ENCODE data around the gene BRMS1.
"Not testable (repeated sequence)": the region's sequence is repeated elsewhere in the genome, so short reads cannot be mapped to it uniquely, and the experiment has no call there.

Gene BRMS1

GRCh38 chr11:66363187-66363601, 18.3 kb upstream of the BRMS1 start:
- DNase-seq (ENCODE audit: low read depth), result no peak

DNA sequence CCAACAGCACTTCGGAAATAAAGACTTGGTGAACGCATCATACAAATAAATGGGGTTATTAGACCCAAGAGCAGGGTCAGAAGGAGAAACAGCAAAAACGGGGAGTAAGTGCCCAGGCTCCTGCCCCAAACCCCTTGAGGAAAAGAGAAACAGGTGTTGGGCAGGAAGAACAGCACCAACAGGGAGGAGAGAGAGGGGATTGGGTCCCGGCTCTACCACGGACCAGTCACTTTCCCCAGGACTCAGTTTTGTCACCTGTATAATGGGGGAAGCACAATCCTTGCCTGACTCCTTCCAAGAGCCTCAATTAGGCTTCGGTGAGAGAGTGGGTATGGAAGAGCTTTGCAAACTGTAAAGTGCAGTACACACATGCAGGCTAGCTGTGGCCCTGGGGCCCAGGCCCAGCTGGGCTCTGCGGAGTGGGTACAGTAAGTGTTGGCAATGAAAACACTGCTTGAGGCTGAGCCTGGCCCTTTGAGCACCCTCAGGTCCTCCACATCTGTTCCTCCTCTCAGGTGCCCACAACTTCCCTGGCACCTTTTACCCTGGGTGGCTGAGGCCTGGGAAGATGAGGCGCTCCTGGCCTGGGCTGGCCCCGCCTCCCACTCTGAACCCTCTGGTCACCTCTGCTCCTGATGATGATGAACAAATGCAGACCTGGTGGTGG, 17.7 kb upstream of the BRMS1 start:
- no peak for DNase-seq (ENCODE audit: low read depth)

DNA sequence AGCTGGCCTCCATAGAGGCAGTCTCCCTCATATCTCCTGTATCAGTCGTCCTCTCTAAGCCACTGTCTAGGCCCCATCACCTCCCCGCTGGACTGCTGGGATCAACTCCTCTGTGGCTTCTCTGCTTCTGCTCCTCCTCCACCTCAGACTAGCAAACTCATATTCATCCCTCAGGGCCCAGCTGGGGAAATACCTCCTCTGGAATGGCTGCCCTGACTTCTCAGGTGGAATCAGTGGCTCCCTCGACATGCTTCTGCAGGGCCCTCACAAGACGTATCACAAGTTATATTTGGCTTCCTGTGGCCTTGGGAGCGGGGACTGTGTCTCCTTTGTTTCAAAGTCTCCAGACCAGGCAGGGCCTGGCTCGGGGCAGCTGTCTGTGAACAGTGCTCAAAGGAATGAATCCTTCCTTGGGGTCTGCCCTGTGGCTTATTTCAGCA, 16.6 kb upstream of the BRMS1 start:
- DNase-seq (ENCODE audit: low read depth), result no peak

DNA sequence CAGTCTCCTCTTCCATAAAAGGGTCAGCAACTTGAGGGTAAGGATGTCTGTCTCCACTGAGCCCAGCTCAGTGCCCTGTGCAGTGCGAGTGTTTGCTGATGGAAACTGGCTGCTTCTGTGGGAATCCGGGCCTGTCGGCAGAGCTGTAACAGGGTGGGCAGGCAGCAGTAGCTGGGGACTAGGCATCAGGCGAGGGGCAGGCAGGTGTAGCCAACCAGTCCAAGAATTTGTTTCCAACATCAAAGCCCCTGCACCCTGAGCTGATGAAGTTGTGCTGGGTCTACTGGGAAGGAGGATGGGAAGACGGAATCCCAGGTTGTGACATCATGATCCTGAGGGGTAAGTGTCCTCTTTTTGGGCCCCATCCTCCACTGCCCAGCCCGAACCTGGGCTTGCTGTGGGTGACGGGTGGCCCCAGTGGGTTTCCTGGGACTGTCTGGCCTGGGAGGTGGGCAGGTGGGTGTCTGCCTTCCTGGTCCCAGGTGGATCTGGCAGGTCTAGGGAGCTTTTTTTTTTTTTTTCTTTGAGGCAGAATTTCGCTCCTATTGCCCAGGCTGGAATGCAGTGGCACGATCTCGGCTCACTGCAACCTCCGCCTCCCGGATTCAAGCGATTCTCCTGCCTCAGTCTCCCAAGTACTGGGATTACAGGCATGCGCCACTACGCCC, 15.6 kb upstream of the BRMS1 start:
- DNase-seq (ENCODE audit: low read depth), result no peak

- no peak for DNase-seq (ENCODE audit: low read depth)
Observed at GRCh38 chr11:66359662-66360087, 14.8 kb upstream of the BRMS1 start.

DNA sequence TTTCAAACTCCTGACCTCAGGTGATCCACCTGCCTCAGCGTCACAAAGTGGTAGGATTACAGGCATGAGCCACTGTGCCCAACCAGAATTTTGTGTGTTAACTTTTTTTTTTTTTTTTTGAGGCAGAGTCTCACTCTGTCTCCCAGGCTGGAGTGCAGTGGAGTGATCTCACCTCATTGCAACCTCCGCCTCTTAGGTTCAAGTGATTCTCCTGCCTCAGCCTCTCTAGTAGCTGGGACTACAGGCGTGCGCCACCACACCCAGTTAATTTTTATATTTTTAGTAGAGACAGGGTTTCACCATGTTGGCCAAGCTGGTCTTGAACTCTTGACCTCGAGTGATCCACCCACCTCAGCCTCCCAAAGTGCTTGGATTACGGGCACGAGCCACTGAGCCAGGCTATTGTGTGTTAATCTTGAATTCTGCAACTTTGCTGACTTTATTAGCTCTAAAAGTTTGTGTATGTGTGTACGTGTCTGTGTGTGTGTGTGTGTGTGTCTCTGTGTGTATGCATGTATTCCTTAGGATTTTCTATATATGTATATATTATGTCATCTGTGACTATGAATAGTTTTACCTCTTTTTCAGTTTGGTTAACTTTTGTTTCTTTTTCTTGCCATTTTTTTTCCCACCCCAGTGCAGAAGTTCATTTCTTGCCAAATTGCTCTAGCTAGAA, 5.8 kb upstream of the BRMS1 start:
- DNase-seq (ENCODE audit: low read depth), result not testable (repeated sequence)

DNA sequence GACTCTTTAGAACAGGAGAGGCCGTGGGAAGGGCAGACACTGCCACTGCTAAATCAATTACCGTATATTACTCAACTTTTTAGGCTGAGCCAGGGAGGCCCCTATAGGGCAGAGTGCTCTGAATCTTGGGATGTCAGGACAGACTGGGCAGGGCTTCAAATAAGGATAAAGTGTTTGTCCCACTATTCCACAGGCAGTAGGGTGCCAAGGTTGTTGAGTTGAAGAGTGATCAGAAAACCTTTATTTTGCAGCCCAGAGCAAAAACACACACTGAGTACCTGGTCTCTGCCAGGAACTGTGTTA, 4.1 kb upstream of the BRMS1 start:
- no peak for DNase-seq (ENCODE audit: low read depth)

GRCh38 chr11:66347425-66348276, 2.7 kb upstream of the BRMS1 start, which contains the start of gene B4GAT1:
Gene B4GAT1, minus strand, starts transcription at chr11:66347629. Its CDS starts 84 bp downstream, at chr11:66347545.
- peak; percentile 87 for DNase-seq (ENCODE audit: low read depth)

DNA sequence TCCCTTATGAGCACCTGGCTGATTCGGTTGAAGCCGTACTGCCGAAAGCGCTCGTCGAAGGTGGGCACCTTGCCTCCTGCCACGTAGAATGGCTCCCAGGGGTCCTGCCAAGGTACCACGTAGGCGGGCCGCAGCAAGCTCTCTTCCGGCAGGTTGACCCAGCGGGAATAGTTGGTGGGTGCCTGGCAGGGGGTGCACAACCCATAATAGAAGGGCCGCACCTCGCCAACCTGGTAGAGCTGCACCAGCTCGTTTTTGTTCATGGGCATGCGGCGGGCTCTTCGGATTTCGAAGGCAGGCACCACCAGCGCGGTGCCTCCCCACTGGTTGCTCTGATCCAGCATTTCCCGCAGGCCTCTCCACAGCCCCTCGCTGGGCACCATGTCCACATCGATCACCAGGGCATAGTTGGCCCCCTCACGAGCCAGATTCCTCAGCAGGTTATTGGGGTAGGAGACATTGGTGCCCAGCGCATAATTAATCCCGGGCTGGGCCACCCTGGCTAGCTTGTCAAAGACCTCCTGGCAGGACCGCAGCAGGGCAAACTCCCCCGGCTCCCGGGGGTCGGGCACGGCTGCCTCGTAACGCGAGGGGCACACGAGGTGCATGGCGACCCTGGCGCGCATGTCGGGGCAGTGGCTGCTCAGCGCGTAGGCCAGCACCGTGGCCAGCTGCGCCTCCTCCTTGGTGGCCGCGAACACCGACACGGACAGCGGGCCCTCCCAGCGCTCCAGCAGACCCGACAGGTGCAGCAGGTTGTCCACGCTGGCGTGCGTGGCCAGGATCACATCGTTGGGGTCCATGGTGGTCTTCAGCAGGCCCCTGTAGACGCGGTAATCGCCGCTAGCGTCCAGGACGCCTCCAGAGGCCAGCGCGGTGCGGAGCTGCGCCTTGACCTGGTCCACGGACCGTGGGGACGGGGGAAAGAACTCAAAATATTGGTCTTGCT, 1.8 kb upstream of the BRMS1 start:
- DNase-seq (ENCODE audit: low read depth), result no peak

DNA sequence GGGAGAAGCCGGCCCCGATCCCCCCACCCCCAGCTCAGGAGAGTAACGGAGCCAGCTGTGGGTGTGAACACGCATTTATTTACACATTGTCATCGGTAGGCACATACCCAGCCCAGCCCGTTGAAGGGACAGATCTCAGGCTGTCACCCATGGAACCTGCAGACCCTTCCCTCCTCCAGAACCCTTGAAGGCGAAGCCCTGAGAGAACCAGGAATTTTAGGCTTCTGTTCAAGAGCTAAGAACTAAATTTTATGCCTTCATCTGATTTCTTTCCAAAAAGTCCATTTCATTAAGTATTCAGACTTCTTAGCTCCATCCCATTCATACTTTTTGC, 379 bp upstream of the BRMS1 start:
- no peak for DNase-seq (ENCODE audit: low read depth)

DNA sequence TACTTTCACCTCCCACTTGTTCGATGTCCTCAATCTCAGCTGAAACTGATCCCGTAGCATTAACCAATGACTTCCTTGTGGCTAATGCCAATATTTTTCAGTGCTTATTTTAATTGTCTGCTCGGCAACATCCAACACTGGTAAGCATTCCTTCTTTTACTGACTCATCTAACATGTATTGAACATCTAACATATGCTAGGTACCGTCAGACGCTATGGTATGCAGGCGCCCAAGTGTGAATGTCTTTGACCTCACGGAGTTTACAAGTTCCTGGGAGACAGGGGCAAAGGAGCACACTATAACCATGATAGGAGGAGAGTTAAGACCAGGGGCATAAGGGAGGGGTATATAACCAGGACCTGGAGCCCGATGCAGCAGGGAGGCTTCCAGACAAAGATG, 1.7 kb downstream of the BRMS1 start:
- no peak for DNase-seq (ENCODE audit: low read depth)

DNA sequence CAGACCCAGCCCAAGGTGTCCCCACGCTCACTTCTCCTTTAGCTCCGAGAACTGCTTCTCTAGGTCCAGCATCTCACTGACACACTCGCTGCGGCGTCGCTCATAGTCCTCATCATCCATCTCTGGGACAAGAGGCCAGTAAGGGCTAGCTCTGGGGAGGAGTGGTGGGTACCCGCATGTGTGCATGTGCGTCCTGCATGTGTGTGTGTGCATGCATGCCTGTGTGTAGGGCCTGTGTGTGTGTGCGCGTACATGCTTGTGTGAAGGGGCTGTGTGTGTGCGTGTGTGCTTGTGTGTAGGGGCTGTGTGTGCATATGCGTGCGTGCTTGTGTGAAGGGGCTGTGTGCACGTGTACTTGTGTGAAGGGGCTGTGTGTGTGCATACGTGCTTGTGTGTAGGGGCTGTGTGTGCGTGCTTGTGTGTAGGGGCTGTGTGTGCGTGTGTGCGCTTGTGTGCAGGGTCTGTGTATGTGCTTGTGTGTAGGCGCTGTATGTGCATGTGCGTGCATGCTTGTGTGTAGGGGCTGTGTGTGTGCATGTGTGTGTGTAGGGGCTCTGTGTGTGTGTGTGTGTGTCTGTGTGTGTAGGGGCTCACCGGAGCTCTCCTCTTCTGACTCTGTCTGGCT, 3.3 kb downstream of the BRMS1 start:
- no peak for DNase-seq (ENCODE audit: low read depth)

GRCh38 chr11:66340596-66341501, 4.1 kb downstream of the BRMS1 start:
- DNase-seq (ENCODE audit: low read depth), result no peak

- DNase-seq (ENCODE audit: low read depth), result no peak
Observed at GRCh38 chr11:66339686-66340483, 5.0 kb downstream of the BRMS1 start.

DNA sequence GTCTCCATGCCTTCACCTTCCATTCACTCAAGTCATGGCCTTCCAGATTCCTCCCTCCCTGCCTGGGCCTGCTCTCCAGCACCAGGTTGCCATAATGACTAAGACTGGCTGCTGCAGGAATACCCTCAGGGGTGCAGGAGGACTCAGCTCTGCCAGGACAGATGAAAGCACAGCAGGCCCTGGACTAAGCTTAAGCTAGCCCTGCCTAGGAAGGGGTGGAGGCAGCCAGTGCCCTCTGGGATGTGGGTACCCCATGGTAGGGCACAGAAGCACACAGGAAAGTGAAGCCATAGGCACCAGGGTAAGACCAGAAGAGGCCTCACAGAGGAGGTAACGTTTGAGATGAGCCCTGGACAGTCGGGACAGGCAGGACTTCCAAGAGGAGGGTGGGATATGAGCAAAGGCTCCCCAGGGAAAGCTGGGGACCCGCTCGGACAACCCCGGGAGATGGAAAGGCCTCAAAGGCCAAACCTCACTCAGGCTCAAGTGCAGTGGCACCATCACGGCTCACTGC, 5.7 kb downstream of the BRMS1 start:
- no peak for DNase-seq (ENCODE audit: low read depth)

DNA sequence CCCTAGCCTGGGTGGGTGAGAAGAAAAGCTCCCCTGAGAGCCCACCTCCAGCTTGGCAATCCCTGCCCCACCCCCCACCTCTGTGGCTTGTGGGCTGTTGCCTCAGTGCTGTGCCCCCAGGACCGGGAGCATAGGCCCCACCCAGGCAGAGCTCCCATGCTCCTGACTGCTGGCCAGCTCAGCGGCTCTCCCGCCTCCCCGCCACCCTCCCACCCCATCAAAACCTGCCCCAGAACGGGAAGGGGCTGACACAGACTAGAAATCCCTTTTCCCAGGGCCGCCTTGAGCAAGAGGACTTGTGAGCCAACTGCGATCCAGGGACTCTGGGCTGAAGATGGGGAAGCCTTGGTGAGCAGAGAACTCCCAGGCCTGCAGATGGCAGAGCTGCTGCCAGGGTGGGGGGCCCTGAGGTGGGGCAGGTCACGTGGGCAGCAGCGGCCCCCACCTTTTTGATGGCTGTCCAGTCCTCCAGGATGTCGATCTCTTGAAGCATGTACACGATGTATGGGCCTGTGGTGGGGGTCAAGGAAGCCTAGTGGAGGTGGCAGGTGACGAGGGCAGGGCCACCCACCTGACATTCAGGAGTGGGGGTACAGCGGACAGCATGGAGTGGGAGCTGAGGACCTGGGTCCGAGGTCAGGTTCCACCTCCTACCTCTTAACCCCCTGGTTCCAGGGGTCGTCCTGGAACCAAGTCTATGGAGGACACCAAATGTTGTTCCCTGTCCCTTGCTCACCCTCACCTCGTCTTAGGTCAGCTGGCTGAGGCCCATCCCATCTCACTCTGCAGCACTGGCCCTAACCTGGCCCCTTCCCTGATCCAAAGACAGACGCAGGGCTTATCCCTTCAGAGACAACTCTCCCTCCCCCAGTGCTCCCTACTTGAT, 6.4 kb downstream of the BRMS1 start:
- DNase-seq (ENCODE audit: low read depth), result no peak

GRCh38 chr11:66337103-66337899, 7.6 kb downstream of the BRMS1 start:
- no peak for DNase-seq (ENCODE audit: low read depth)

Data from fibroblast of gingiva (primary cell).